ENCODE measurements around the gene RPS14.

DNA sequence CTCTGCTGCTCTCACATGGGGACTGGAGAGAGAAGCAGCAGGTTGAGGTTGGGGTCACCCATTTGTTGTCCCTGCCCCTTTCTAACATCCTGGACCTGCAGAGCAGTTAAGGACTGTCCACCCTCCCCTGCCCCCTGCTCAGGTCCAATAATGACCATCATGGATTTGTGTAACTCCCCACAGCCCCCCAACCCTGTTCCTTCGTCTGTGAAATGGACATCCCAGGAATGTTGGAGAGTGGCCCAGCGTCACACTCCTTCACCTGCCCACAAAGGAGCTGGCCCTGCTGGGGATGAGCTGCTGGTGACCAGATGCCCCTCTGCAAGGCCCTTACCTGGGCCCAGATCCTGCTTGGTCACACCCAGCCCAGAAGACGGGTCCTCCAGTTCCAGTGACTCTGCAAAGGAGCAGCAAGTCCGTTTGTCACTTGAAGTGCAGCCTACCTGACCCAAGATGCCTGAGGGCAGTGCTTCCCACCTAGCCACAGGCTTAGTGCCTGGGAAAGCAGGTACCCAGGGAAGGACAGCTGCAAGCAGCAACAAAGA is 47.2 kb downstream of the RPS14 start:
- TF ChIP-seq FOXJ3 (CRISPR knock-in tag; IDR thresholded peaks at IDR 0.05; ENCODE audit: borderline replicate concordance): no peak
- TF ChIP-seq, protein P1, sequence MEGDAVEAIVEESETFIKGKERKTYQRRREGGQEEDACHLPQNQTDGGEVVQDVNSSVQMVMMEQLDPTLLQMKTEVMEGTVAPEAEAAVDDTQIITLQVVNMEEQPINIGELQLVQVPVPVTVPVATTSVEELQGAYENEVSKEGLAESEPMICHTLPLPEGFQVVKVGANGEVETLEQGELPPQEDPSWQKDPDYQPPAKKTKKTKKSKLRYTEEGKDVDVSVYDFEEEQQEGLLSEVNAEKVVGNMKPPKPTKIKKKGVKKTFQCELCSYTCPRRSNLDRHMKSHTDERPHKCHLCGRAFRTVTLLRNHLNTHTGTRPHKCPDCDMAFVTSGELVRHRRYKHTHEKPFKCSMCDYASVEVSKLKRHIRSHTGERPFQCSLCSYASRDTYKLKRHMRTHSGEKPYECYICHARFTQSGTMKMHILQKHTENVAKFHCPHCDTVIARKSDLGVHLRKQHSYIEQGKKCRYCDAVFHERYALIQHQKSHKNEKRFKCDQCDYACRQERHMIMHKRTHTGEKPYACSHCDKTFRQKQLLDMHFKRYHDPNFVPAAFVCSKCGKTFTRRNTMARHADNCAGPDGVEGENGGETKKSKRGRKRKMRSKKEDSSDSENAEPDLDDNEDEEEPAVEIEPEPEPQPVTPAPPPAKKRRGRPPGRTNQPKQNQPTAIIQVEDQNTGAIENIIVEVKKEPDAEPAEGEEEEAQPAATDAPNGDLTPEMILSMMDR (IDR thresholded peaks at IDR 0.05): no peak
